Stimulated activated naive CD4-positive, alpha-beta T cell treated with Interleukin-2 at 50 U/mL for 16 hours (primary cell): ENCODE results near the gene CDKN2D.

Source experiments
- DNase-seq: peaks from one replicate; lab custom pipeline; 2025; lab: John Stamatoyannopoulos, UW

Gene CDKN2D

DNA sequence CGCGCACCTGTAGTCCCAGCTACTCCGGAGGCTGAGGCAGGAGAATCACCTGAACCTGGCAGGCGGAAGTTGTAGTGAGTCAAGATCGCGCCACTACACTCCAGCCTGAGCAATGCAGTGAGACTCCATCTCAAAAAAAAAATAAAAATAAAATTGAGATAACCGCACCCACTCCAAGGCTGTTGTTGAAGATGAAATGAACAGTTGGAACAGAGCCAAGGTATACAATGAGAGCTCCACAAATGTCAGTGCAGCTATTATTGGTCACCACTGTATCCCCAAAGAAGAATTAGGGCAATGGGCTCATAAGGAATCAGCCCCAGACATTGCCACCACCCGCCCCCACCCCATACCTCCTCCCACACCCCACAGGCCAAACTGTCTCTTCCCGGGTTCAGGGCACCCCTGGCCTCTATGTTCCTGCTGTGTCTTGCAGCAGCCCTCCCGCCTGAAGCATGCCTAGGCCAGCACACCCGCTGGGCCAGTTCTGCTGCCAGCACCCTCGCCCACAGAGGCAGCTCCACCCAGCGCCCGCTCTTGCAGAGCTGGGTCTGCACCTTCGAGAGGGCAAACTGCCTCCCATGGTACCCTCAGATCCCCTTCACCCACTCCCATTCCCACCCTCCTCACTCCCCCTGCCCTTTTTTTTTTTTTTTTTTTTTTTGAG, 48.0 kb downstream of the CDKN2D start:
- DNase-seq, result no peak

GRCh38 chr19:10519421-10519820, 49.4 kb downstream of the CDKN2D start:
- no peak for DNase-seq

DNA sequence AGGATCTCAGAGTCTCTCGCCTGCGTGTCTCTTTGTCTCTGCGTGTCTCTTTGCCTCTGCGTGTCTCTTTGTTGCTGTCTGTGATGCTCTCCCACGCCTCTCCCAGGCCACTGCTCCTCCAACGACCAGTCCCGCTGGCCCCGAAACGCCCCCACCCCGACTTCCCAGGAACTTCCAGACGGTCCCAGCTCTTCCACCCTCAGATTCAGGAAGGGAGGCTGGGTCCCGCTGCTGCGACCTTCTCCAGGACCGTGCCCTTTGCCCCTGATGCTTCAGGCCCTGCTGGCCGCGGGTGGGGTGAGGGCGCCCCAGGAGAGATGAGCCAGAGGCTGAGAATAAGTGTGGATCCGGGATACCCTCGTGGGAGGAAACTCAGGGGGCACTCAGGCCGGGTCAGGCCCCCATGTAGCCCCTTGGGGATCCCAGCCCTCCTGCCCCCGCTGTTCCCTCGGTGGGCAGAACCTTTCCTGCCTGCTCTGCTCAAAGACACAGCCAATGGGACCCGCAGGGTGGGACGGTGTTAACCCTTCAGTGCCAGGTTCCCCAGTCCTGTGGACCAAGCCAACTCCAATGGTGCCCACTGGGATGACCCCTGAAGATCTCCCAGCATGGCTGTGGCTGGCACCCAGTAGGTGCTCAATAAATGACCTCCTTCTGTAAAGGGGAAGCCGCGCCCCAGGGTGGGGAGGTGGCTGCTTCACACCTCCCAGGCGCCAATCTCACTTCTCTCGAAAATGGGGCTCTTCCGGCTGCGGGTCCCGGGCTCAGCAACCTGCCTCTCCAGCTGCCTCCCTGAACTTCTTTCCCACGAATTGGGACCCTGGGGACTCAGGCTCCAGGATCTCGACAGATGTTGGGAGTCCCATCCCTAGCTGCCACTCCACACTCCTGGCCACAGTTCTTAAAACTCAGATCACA, 50.1 kb downstream of the CDKN2D start:
- no peak for DNase-seq

- DNase-seq, result no peak
Measured at GRCh38 chr19:10517760-10518443, 50.9 kb downstream of the CDKN2D start.

- DNase-seq, result no peak
Measured at GRCh38 chr19:10517361-10517759, 51.4 kb downstream of the CDKN2D start, which contains the start of gene S1PR5. S1PR5 (minus strand) TSS chr19:10517447; CDS start chr19:10515011, 2,436 bp downstream.

GRCh38 chr19:10516671-10517286, 52.0 kb downstream of the CDKN2D start:
- DNase-seq, result no peak
